Activated T-helper 2 cell treated with anti-CD3 and anti-CD28 coated beads, Interferon-gamma antibody, Interleukin-2, Interleukin-4, amounts not matched to agents 10 μg/mL and 5 μg/mL and 100 μg/mL, durations not matched to agents 14 hours and 24 hours and 36 hours (primary cell): Measurements from ENCODE around the gene SPTBN4. TPM values are rescaled to one million over a fixed set of nuclear protein-coding genes. Genes with fewer than 3 reads are reported as not detected.
"Not testable (repeated sequence)": the region's sequence is repeated elsewhere in the genome, so short reads cannot be mapped to it uniquely, and the experiment has no call there.

Source experiments
- DNase-seq: peaks from one replicate; pipeline ENCODE4 v3.0.0; 2021; ENCODE audit warnings: low spot score
- H3K27ac Mint-ChIP-seq: one replicate; pipeline ENCODE4 v1.8.0; 2021; ENCODE audit warnings: mixed read lengths
- H3K27me3 Mint-ChIP-seq: one replicate; pipeline ENCODE4 v1.8.0; 2021; ENCODE audit warnings: low read depth, mixed read lengths
- H3K36me3 Mint-ChIP-seq: one replicate; pipeline ENCODE4 v1.8.0; 2021; ENCODE audit warnings: low read depth, mixed read lengths
- H3K4me1 Mint-ChIP-seq: one replicate; pipeline ENCODE4 v1.8.0; 2021; ENCODE audit warnings: low read depth, mixed read lengths
- H3K4me3 Mint-ChIP-seq: one replicate; pipeline ENCODE4 v1.8.0; 2021; ENCODE audit warnings: low read depth, mild to moderate bottlenecking, moderate library complexity, mixed read lengths
- H3K9me3 Mint-ChIP-seq: one replicate; pipeline ENCODE4 v1.8.0; 2021; ENCODE audit warnings: mixed read lengths
- intact Hi-C: fragments of 100-400 bp; cut with micrococcal nuclease; formaldehyde crosslinking; loops from one replicate; pipeline ENCODE4 v1.15.1; 2023
- total RNA-seq: library from RNA; stranded (reverse); gene quantifications from 2 replicates; pipeline ENCODE4 v1.2.3, GENCODE V29; 2022

Gene SPTBN4
- total RNA-seq, 1 donor from 2014 or later: 0.30 TPM

GRCh38 chr19:40624369-40625153 lies 157.8 kb downstream of the SPTBN4 start:
- Mint-ChIP-seq H3K27ac (peak overlapping the region; percentile 17), H3K36me3 (peaks cover 53% of the 10 kb centered on the region), H3K4me1 (peaks cover 13% of the 10 kb centered on the region)
- H3K27me3 Mint-ChIP-seq, H3K4me3 Mint-ChIP-seq, H3K9me3 Mint-ChIP-seq, intact Hi-C loops, DNase-seq: not testable (repeated sequence)

- intact Hi-C loops: no loop called here
- Mint-ChIP-seq H3K27ac (peak overlapping the region; percentile 84), H3K4me1 (peaks cover 15% of the 10 kb centered on the region), H3K27me3 (no peaks in the 10 kb centered on the region), H3K36me3 (peaks cover 52% of the 10 kb centered on the region), H3K9me3 (no peaks in the 10 kb centered on the region), H3K4me3 (no peak overlapping the region)
- no peak for DNase-seq
These were observed 158.8 kb downstream of the SPTBN4 start for GRCh38 chr19:40625406-40626120.

Other genes with a start within 250 kb of the SPTBN4 start
- gene TTC9B, start 248.6 kb upstream of the SPTBN4 start, total RNA-seq: not detected in 2 replicates
- gene CCNP, start 240.3 kb upstream of the SPTBN4 start, total RNA-seq: 0.25 TPM in 1 of 2 replicates, not detected in the other
- 148 and 149 TPM in 2 replicates for gene AKT2, start 181.7 kb upstream of the SPTBN4 start, total RNA-seq
- gene C19orf47, start 118.6 kb upstream of the SPTBN4 start, total RNA-seq: 22.4 and 25.1 TPM in 2 replicates
- 59.2 and 60.1 TPM in 2 replicates for gene PLD3, start 118.3 kb upstream of the SPTBN4 start, total RNA-seq
- gene HIPK4, start 76.8 kb upstream of the SPTBN4 start, total RNA-seq: 0.07 TPM in 1 of 2 replicates, not detected in the other
- gene PRX, start 53.6 kb upstream of the SPTBN4 start, total RNA-seq: 0.83 and 0.87 TPM in 2 replicates
- gene SERTAD1, start 41.0 kb upstream of the SPTBN4 start, total RNA-seq: 17.5 and 18.1 TPM in 2 replicates
- 12.5 and 13.1 TPM in 2 replicates for gene SERTAD3, start 22.7 kb upstream of the SPTBN4 start, total RNA-seq
- gene BLVRB, start 1.3 kb upstream of the SPTBN4 start, total RNA-seq: 10.4 and 11.3 TPM in 2 replicates
- 125 and 136 TPM in 2 replicates for gene SHKBP1, start 109.9 kb downstream of the SPTBN4 start, total RNA-seq
- gene LTBP4, start 134.4 kb downstream of the SPTBN4 start, total RNA-seq: 101 and 104 TPM in 2 replicates
- 18.0 and 27.0 TPM in 2 replicates for gene NUMBL, start 223.7 kb downstream of the SPTBN4 start, total RNA-seq
- 33.5 and 36.7 TPM in 2 replicates for gene COQ8B, start 249.9 kb downstream of the SPTBN4 start, total RNA-seq